Renal pelvis (tissue), 4 donors: ENCODE data around the gene VAV2. TPM values are rescaled to one million over a fixed set of nuclear protein-coding genes. Genes with fewer than 3 reads are reported as not detected.

ENCODE experiments used
- DNase-seq: peaks from one replicate; pipeline ENCODE4 v3.0.0-alpha.2; 2013
- polyA plus RNA-seq, 3 donors: library from polyadenylated mRNA; unstranded; fragments of 120-200 nt; gene quantifications; one replicate each; pipeline ENCODE4 v1.2.1, GENCODE V29; 2013; ENCODE audit not compliant: insufficient read length in 3 of 3

Gene VAV2
- polyA plus RNA-seq, 3 donors: 36.6 to 55.8 (median 37.4) TPM

DNA sequence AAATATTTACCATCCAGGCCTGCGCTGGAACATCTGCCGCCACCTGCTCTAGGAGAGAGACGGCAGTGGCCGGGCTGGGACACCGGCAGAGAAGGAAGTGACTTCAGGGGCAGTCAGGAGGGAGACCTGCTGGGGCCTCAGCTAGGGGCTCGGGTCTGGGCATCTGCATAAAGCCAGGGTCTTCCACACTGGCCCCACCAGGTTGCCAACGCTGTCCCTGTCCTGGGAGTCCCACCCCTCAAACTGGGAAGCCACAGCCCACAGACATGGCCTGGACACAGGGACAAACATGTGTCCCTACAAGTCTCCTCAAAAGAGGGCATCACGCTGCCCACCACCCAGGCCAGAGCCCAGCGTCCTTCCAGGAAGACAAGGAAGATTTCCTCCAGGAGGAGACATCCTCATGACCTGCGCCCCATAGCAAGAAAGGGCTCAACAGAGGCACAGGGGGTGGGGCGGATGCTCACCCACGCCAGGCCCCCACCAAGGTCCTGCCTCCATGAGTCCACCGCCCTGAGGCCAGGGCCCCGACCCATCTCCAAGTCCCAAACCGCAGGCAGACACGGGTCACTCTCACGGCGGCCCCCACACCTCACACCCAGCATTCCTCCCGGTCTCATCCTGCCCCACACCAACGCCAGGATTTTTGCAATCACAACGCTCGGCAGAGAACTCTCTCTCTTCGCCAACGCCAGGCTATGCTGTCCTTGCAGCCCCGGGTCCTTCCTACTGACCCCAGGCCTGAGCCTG lies 9.0 kb downstream of the VAV2 start:
- no peak for DNase-seq

DNA sequence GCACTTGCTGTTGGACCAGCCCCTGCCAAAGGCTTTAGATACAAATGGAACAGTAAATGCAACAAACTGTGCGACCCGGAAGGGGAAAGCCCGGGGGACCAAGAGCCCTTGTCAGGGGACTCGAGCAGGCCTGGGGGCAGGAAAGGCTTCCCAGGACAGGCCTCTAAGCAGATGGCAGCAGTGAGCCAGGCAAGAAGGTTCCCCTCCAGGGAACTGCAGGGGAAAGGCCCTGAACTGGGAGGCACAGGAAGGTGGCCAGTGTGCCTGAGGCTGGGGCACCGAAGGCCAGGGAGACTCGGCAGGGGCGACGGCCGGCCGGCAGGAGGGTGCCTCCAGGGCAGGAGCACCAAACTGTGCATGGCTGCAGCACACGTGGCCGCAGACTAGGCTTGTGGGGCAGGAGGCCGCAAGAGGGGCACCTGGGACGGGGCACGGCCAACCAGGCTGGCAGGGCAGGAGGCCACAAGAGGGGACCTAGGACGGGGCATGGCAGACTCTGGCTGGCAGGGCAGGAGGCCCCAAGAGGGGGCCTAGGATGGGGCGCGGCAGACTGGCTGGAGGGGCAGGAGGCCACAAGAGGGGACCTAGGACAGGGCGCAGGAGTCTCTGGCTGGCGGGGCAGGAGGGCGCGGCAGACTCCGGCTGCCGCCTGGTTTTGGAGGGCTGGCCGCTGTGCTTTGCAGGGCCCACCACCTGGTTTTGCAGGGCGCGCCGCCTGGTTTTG lies 10.0 kb downstream of the VAV2 start:
- DNase-seq: no peak

DNA sequence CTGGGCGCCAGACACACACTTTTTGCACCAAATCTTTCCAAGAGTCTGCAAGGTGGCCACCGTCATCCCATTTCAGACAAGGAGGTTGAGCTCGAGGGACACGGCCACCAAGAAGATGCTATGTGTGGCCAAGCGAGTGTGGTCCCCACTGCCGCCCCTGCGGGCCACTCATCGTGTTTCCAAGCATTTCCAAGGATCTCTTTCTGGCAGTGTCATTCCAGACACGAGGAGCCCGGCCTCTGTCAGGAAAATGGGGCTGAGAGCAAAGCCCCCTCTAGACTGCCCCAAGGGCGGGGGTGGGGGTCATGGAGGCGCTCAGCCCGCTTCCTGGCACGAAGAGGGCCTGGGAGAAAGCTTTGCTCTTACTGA lies 10.6 kb downstream of the VAV2 start:
- no peak for DNase-seq

DNA sequence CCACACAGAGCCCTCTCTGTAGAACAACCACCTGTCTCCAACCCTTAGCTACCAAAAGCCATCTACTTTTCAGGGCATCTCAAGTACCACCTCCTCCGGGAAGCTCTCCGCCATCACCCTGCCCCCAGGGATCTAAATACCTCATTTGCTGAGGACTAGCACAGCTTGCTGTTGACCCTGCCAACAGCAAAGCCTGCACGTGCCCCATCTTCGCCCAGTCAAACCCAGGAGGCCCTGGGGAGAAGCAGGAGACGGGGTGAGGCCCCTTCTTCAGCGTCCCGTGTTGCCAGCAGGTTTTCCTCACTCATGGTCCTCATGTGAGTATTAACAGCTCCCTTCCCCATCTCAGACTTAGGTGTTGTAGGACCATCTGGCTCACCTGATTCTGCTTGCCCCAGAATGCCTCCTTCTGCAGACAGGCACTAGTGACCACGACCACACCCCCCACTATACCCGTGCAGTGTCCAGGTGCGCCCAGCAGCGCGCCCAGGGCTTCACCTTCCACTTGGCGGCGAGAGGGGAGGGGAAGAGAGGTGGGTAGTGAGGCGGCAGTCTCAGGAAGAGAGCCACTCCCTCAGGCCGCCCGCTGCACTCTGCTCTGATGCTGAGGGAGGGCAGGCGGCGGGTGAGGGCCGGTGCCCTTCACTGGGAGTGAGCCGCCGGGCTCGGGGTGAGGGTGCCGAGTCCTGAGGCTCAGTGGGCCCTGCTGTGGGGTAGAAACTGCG lies 11.1 kb downstream of the VAV2 start:
- DNase-seq: no peak

- no peak for DNase-seq
Measured at GRCh38 chr9:133979921-133980863, 11.9 kb downstream of the VAV2 start.

DNA sequence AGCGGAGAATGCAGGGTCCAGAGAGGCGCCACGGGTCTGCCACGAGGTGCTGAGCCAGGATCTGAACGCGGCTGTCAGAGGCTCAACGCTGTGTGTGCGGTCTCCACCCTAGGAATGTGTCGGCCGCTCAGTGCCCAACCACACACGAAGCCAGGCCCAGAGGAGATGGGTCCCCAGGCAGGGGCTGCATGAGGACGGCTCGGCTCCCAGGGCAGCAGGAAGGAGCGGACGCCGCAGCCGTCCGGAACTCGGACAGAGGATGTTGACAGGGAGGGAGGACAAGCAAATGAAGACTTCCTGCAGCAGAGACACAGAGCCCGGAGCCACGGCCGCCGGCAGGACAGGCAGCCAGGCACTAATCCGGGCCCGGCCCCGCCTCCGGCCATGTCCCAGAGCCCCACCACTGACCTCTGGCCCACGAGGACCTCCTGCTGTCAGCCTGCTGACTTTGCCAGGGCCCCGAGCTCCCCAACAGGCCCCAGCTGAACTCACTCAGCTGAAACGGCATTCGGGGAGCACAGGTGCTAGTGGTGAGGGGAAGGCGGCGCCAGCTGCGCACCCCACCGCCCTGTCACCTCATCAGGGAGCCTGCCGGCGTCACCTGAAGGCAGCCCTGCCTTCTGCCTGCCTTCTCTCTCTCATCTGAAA lies 12.7 kb downstream of the VAV2 start:
- DNase-seq: no peak

GRCh38 chr9:133978899-133979272 lies 13.2 kb downstream of the VAV2 start:
- DNase-seq: no peak

DNA sequence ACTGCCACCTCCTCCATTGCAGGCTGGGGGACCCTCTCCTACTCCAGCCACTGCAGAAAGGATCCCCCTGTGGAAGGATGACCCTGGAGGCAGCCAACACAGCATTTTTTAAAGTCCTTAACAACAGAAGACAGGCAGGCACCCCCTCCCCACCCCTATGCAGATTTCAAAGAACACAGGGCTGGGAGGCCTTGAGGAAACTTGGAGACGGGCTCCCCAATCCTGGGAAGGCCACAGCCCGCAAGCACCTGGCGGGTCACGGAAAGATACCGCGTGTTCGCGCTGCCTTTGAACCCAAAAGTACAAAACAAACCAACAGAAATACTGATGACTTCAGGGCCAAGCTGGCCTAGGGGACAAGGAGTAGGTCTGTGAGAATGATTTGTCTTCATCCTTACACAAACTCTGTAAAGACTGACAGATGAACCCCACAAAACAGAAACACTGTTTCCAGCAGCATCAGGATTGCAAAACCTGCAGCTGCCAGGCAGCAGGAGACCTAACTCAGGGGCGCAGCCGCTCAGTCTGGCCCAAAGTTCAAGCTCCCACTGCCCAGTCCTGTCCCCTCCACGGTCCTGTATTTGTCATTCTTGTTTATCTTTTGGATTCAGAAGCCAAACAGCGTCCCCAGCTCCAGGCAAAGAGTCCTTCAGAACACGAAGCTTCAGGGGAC lies 13.8 kb downstream of the VAV2 start:
- DNase-seq: no peak

DNA sequence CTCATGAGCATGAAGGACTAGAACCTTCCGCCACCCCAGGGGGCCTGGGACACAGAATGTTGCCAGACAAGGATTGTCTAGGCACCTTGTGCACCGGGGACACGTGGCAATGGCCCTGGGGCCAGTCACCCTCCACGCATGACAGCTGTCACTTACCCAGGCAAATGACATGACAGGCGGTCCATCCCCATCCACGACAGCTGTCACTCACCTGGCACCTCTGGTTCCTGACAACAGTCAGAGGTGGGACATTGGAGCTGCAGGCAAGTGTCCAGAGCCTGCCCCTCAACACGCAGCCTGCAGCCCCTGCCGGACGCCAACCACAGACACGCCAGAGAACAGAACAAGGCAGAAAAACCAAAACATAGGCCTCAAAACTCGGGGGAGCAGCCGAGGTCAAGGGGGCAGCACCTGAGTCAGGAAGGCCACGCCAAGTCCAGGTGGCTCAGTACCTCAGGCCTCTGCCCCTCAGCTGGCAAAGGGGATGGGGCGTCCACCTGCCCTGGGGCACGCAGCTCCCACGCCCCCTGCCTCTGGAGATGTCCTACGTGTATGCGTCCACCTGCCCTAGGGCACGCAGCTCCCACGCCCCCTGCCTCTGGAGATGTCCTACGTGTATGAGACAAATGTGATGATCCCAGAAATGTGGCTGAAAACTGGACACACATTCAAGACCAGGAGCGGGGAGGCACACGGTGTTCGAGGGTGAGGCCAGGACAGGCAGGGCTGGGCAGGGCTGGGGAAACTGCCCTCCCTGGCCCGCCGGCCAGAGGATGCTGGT lies 14.5 kb downstream of the VAV2 start:
- no peak for DNase-seq

DNA sequence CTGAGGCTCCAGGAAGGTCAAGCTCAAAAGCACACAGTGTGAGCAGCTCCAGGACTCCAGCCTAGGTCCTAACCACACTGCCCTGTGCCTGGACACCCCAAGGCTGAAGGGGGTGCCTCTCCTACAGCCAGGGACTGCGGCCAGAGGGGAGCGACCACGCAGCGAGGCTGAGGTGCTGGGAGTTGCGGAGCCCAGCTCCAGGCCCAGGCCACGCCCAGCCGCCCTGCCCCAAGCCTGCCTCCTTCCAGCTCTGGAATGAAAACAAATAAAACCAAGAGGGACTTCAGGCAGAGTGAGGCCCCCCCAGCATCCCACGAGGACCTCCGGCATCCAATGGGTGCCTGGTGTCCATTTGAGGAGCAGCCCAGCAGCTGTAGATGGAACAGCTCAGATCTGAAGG lies 15.2 kb downstream of the VAV2 start:
- DNase-seq: no peak

GRCh38 chr9:133976191-133976861 lies 15.8 kb downstream of the VAV2 start:
- no peak for DNase-seq

DNA sequence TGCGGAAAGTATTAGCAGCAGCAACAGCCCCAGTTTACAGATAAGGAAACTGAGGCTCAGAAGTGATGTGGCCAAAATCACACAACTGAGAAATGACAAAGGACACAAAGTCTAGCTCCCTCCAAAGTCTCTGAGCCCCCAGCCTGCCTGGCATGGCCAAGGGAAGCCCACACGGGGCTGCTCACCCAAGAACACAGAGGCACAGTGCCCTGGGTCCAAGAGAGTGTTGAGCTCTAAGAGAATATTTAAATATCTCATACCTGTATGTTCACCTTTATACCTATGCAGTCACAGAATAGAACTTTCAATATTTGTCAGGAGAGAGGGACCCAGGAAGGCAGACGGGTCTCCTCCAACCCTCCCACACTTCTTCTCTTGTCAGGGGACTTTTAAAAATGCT lies 16.6 kb downstream of the VAV2 start:
- DNase-seq: no peak

GRCh38 chr9:133974631-133975341 lies 17.3 kb downstream of the VAV2 start:
- no peak for DNase-seq

DNA sequence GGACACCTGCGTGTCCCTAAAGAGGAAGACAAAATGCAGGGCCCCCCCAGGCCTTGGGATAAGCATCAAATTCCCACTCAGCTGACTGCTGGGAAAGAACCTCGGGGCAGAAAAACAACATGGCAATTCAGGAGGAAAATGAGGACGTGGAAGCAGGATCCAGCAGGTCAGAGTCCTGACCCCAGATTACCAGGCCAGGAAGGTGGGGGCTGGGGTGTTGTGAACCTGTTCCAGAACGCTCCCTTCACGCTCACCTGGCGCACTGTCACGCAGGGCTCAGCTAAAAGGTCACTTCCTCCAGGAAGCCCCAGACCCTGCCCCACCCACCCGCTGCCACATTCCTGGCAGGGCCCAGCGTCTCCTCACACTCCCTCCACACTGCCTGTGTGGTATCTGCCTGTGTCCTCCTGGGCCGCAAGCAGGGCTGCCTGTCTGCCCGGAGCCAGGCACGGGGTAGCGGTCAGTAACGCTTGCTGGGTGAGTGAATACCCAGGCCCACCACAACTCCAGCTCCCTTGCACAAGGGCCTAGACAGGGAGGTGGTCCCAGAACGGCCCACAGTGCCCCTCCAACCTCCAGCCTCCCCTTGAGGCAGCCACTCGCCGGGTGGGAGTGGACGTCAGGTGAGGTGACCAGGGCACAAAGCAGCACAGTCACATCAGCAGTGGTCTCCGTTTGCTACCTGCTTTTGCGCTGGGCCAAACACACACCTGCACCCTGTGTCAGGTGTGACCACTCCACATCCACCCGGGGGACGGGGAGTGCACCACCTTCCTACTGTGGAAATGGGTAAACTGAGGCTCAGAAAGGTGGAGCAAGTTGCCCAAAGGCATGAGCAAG lies 18.1 kb downstream of the VAV2 start:
- DNase-seq: no peak

GRCh38 chr9:133973111-133973790 lies 18.9 kb downstream of the VAV2 start:
- no peak for DNase-seq

- DNase-seq: no peak
Measured at GRCh38 chr9:133971981-133972941, 19.9 kb downstream of the VAV2 start.
